CD14-positive monocyte (primary cell): ENCODE measurements around the gene TMEM219. TPM values are rescaled to one million over a fixed set of nuclear protein-coding genes. Genes with fewer than 3 reads are reported as not detected.

Source experiments
- DNase-seq, 3 donors: peaks; one replicate each; pipeline ENCODE4 v3.0.0-alpha.2; 2011 to 2022
- H2AFZ ChIP-seq: 2 replicates; pipeline ENCODE4 v1.6.0; 2012; ENCODE audit warnings: mild to moderate bottlenecking, low read depth, low read length, inconsistent platforms; ENCODE audit not compliant: insufficient read depth, poor library complexity, severe bottlenecking
- H3K27ac ChIP-seq, 2 donors: 1 replicate in 1 of 2; 2 replicates in 1 of 2; pipeline ENCODE4 v1.5.1; 2012 to 2013; ENCODE audit warnings: low read length in 2 of 2, control low read depth in 1 of 2, inconsistent platforms in 1 of 2, low read depth in 1 of 2, mild to moderate bottlenecking in 1 of 2
- H3K27me3 ChIP-seq, 2 donors: one replicate each; pipeline versions ENCODE4 v1.6.0 to v1.6.1; 2011 to 2013; ENCODE audit warnings: low read length in 2 of 2; ENCODE audit not compliant: control insufficient read depth in 2 of 2, insufficient read depth in 2 of 2
- H3K36me3 ChIP-seq, 2 donors: replicated peaks in 1 of 2; 1 replicate in 1 of 2; 2 replicates in 1 of 2; pipeline versions ENCODE4 v1.5.1 to v1.6.1; 2012 to 2013; ENCODE audit warnings: low read length in 2 of 2, control low read depth in 1 of 2, inconsistent platforms in 1 of 2, mild to moderate bottlenecking in 1 of 2; ENCODE audit not compliant: insufficient read depth in 2 of 2, control insufficient read depth in 1 of 2
- H3K4me1 ChIP-seq, 2 donors: 1 replicate in 1 of 2; 2 replicates in 1 of 2; pipeline versions ENCODE4 v1.5.1 to v1.6.1; 2012 to 2013; ENCODE audit warnings: low read length in 2 of 2, control low read depth in 1 of 2, inconsistent platforms in 1 of 2, mild to moderate bottlenecking in 1 of 2, moderate library complexity in 1 of 2; ENCODE audit not compliant: insufficient read depth in 2 of 2, control insufficient read depth in 1 of 2
- H3K4me2 ChIP-seq: replicated peaks from 2 replicates; pipeline ENCODE3; 2012; ENCODE audit warnings: low read length, moderate library complexity, mild to moderate bottlenecking; ENCODE audit not compliant: poor library complexity, severe bottlenecking; ENCODE audit errors: extremely low read depth
- H3K4me3 ChIP-seq, 3 experiments: fragments of 200-600 bp in 1 of 3; sonication (generic) in 1 of 3; replicated peaks in 1 of 3; 1 replicate in 2 of 3; 2 replicates in 1 of 3; pipeline ENCODE4 v1.5.1; 2011 to 2013; ENCODE audit warnings: low read length in 3 of 3, mild to moderate bottlenecking in 3 of 3, control low read depth in 2 of 3, low read depth in 2 of 3, inconsistent platforms in 1 of 3, moderate library complexity in 1 of 3
- H3K79me2 ChIP-seq: 2 replicates; pipeline ENCODE4 v1.6.0; 2012; ENCODE audit warnings: mild to moderate bottlenecking, control low read depth, inconsistent platforms, low read length, moderate library complexity; ENCODE audit not compliant: insufficient read depth
- H3K9ac ChIP-seq: 2 replicates; pipeline ENCODE4 v1.6.0; 2017; ENCODE audit warnings: low read length, mild to moderate bottlenecking; ENCODE audit not compliant: insufficient read depth, poor library complexity, severe bottlenecking
- H3K9me3 ChIP-seq, 2 donors: replicated peaks in 1 of 2; 1 replicate in 1 of 2; 2 replicates in 1 of 2; pipeline versions ENCODE4 v1.5.1 to v1.6.1; 2012 to 2013; ENCODE audit warnings: low read length in 2 of 2, control low read depth in 1 of 2; ENCODE audit not compliant: control insufficient read depth in 1 of 2, insufficient read depth in 1 of 2
- H4K20me1 ChIP-seq: 2 replicates; pipeline ENCODE4 v1.6.0; 2012; ENCODE audit warnings: mild to moderate bottlenecking, low read length, control low read depth, moderate library complexity; ENCODE audit not compliant: insufficient read depth
- H3K27ac Mint-ChIP-seq, 7 donors: one replicate each; pipeline ENCODE4 v1.8.0; 2020; ENCODE audit warnings: mild to moderate bottlenecking in 7 of 7, mixed read lengths in 7 of 7, moderate library complexity in 6 of 7, inconsistent platforms in 2 of 7
- H3K27me3 Mint-ChIP-seq, 3 donors: one replicate each; pipeline ENCODE4 v1.8.0; 2021 to 2022; ENCODE audit warnings: low read depth in 3 of 3, mild to moderate bottlenecking in 3 of 3, mixed read lengths in 3 of 3, moderate library complexity in 3 of 3, inconsistent platforms in 1 of 3
- H3K36me3 Mint-ChIP-seq, 2 donors: one replicate each; pipeline ENCODE4 v1.8.0; 2020; ENCODE audit warnings: mixed read lengths in 2 of 2, inconsistent platforms in 1 of 2, mild to moderate bottlenecking in 1 of 2
- H3K4me1 Mint-ChIP-seq: one replicate; pipeline ENCODE4 v1.8.0; 2020; ENCODE audit warnings: mild to moderate bottlenecking, mixed read lengths
- H3K4me3 Mint-ChIP-seq, 2 donors: one replicate each; pipeline ENCODE4 v1.8.0; 2020; ENCODE audit warnings: mild to moderate bottlenecking in 2 of 2, mixed read lengths in 2 of 2, moderate library complexity in 1 of 2
- H3K9me3 Mint-ChIP-seq, 7 donors: one replicate each; pipeline ENCODE4 v1.8.0; 2020 to 2022; ENCODE audit warnings: mixed read lengths in 7 of 7, mild to moderate bottlenecking in 6 of 7, moderate library complexity in 6 of 7, inconsistent platforms in 2 of 7
- CTCF ChIP-seq: fragments of 200-600 bp; IDR thresholded peaks from one replicate; pipeline ENCODE4 v1.8.0; 2022; ENCODE audit warnings: antibody characterized with exemption, mild to moderate bottlenecking
- WGBS: methylation state at CpG from one replicate; pipeline ENCODE4 v1.1.5; 2013; ENCODE audit warnings: missing lambda C conversion rate; ENCODE audit not compliant: insufficient coverage; 5-methylcytosine and 5-hydroxymethylcytosine counted together
- intact Hi-C, 2 donors: fragments of 100-400 bp; cut with micrococcal nuclease; formaldehyde crosslinking; loops; one replicate each; pipeline versions ENCODE4 v1.15.0 to v1.15.1; 2023
- polyA plus RNA-seq, 3 donors: library from polyadenylated mRNA; depleted of rRNA in 1 of 3; unstranded in 2 of 3; stranded (reverse) in 1 of 3; fragments of 300-500 nt in 2 of 3; fragments of >200 nt in 1 of 3; fragmentation: Illumina TruSeq in 2 of 3; gene quantifications; 1 replicate in 2 of 3; 2 replicates in 1 of 3; pipeline ENCODE4 v1.2.3, GENCODE V29; 2012 to 2021

TMEM219 gene
- polyA plus RNA-seq, 3 donors: 157 to 265 (median 227) TPM

- H3K36me3 Mint-ChIP-seq: peaks cover 34 to 48% of the 10 kb centered on the region in 2 donors
- H3K9me3 Mint-ChIP-seq: no peaks in the 10 kb centered on the region
- H3K36me3 ChIP-seq: peaks cover 30 to 59% of the 10 kb centered on the region in 2 donors
- peaks cover 0 to 5% (median 0%) of the 10 kb centered on the region in 3 donors for H3K27me3 Mint-ChIP-seq
- H3K4me2 ChIP-seq: peak within 1 kb of the TSS; percentile 99
- under 1% methylated on average over 53 of the region's 53 CpGs for WGBS
- H4K20me1 ChIP-seq: no peaks in the 10 kb centered on the region
- peak within 1 kb of the TSS; percentile 99 for H2AFZ ChIP-seq
- H3K4me3 ChIP-seq: peak within 1 kb of the TSS; percentile 79 to 100 (median 100)
- H3K9me3 ChIP-seq: no peaks in the 10 kb centered on the region
- H3K27me3 ChIP-seq: no peaks in the 10 kb centered on the region
- DNase-seq: peak; percentile 75 to 78 (median 76)
- TF ChIP-seq CTCF: no peak
- H3K79me2 ChIP-seq: peaks cover 16% of the 10 kb centered on the region
- H3K9ac ChIP-seq: peak within 1 kb of the TSS; percentile 81
- intact Hi-C loops: loop anchor here in 1 of 2 donors (10.0 kb wide), 1 partner anchor 181 kb away; the partner anchor contains the start of genes PAGR1 and PRRT2
- H3K4me3 Mint-ChIP-seq: peak within 1 kb of the TSS; percentile 91 to 98
- peak within 1 kb of the TSS; percentile 92 to 98 (median 97) for H3K27ac Mint-ChIP-seq
- peak within 1 kb of the TSS; percentile 86 to 94 for H3K27ac ChIP-seq
- peaks cover 23% of the 10 kb centered on the region for H3K4me1 Mint-ChIP-seq
- H3K4me1 ChIP-seq: peaks cover 18 to 31% of the 10 kb centered on the region in 2 donors
Measured at GRCh38 chr16:29995324-29995910, 33.5 kb downstream of the TMEM219 start, which contains the start of gene HIRIP3. TSS of gene HIRIP3 (minus strand) at chr16:29995617. CDS start at chr16:29995605, 12 bp downstream.

- Mint-ChIP-seq H3K9me3 (no peaks in the 10 kb centered on the region), H3K27me3 (peaks cover 0 to 5% (median 0%) of the 10 kb centered on the region in 3 donors), H3K27ac (peak within 1 kb of the TSS; percentile 92 to 98 (median 97)), H3K4me3 (peak within 1 kb of the TSS; percentile 91 to 98), H3K4me1 (peaks cover 23% of the 10 kb centered on the region), H3K36me3 (peaks cover 33 to 50% of the 10 kb centered on the region in 2 donors)
- peaks cover 16% of the 10 kb centered on the region for H3K79me2 ChIP-seq
- no peaks in the 10 kb centered on the region for H3K27me3 ChIP-seq
- H3K4me3 ChIP-seq: peak within 1 kb of the TSS; percentile 79 to 100 (median 100)
- WGBS: under 1% methylated on average over 62 of the region's 65 CpGs
- H3K9me3 ChIP-seq: no peaks in the 10 kb centered on the region
- intact Hi-C loops: loop anchor here (1.0 to 10.0 kb wide), 3 partner anchors 22 to 181 kb away; partner anchors contain the start of genes PAGR1 (in 1 of the 2), PRRT2 (in 1 of the 2) and TAOK2 (in 1 of the 2)
- peak within 1 kb of the TSS; percentile 86 to 94 for H3K27ac ChIP-seq
- DNase-seq: peak; percentile 94 to 96 (median 96)
- peaks cover 2% of the 10 kb centered on the region for H4K20me1 ChIP-seq
- peak within 1 kb of the TSS; percentile 81 for H3K9ac ChIP-seq
- H3K4me2 ChIP-seq: peak within 1 kb of the TSS; percentile 99
- TF ChIP-seq CTCF: no peak
- peaks cover 18 to 31% of the 10 kb centered on the region in 2 donors for H3K4me1 ChIP-seq
- H3K36me3 ChIP-seq: peaks cover 30 to 59% of the 10 kb centered on the region in 2 donors
- H2AFZ ChIP-seq: peak within 1 kb of the TSS; percentile 99
Measured at GRCh38 chr16:29995911-29996765, 34.3 kb downstream of the TMEM219 start, which contains the start of gene INO80E. TSS of gene INO80E (plus strand) at chr16:29996241. CDS start at chr16:29996311, 70 bp downstream.
